LNCAP (cell line): Measurements from ENCODE around the gene ILF3.

Experiments
- CTCF ChIP-seq: fragments of 450-650 bp; IDR thresholded peaks from 2 replicates; pipeline ENCODE4 v1.5.1; 2017; ENCODE audit warnings: mild to moderate bottlenecking

ILF3 gene

DNA sequence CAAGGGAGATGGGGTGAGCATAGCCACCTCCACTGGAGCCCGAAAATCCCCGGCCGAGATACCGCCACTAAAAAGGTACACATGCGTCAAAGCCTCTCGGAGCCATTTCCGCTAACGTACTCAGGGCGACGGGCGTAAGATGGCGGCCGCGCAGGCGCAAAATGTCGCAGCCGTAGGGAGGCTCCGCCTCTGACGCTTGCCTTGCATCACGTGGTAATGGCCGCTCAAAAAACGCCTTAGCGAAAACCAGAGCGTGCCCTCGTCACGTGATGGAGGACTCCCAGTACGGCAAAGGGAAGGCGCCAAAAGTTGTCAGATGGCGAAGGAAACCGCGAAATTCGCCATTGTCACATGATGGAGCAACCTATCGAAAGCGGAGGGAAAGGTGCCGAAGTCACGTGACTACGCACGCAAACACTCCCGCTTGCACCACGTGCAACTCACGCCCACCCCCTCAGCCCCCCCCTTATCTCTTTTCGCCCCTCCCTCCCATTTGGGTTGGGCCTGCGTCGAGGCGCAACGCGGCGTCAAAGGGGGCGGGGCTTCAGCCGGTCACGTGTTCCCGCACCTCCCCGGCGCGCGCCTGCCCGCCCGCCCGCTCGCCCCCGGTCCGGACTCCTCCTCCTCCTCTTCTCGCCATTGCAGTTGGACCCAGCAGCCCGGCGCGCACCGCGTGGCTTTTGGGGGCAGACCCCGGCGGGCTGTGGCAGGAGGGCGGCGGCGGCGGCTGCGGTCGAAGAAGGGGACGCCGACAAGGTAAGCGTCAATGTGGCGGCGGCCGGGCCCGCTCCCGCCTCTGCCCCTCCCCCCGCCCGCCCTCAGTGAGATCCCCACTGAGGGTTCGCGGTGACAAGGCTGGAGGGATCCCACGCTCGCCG, at the start of gene ILF3:
Gene ILF3, plus strand, starts transcription at position 615 of the 878 bp plus-strand sequence. CDS start 16,260 bp downstream, outside the sequence.
- TF ChIP-seq CTCF: no peak

DNA sequence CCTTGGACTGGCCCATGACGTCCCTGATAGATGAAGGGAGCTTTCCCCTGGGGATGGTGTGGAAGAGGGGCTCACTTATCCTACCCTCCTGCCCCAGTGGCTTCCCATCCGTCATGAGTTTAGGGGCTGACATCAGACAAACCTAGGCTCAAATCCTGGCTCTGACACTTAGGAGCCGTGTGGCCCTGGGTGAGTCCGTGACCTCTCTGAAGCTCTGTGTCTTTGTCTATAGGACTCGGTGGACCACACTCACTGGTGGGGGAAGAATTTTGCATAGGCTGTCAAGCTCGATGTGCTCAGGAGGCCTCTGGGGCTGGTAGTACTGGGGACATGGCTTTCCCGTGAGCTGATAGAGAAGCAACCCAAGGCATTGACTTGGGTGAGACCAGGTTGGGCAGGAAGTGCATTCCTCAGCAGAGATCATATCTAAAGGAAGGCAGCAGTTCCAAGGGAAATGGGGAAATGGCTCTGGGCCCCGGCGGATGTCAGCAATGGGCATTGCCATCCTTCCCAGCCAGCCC, 49.6 kb upstream of the ILF3 start:
- TF ChIP-seq CTCF: no peak

DNA sequence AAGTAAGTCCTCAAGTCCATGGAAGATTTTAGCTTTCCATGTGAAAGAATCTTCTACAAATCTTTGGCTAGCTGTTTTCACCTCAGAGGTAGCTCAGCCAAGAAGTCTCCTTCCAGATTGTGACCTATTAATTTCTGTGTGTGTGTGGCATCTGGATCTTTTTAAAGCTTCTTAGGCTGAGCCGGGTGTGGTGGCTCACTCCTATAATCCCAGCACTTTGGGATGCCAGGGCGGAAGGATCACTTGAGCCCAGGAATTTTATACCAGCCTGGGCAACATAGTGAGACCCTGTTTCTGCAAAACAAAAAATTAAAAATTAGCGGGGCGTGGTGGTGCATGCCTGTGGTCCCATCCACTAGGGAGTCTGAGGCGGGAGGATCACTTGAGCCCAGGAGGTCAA, 42.2 kb upstream of the ILF3 start:
- TF ChIP-seq CTCF: no peak

GRCh38 chr19:10612499-10613119, 41.5 kb upstream of the ILF3 start:
- TF ChIP-seq CTCF: no peak

GRCh38 chr19:10615429-10616023, 38.6 kb upstream of the ILF3 start:
- TF ChIP-seq CTCF: no peak

DNA sequence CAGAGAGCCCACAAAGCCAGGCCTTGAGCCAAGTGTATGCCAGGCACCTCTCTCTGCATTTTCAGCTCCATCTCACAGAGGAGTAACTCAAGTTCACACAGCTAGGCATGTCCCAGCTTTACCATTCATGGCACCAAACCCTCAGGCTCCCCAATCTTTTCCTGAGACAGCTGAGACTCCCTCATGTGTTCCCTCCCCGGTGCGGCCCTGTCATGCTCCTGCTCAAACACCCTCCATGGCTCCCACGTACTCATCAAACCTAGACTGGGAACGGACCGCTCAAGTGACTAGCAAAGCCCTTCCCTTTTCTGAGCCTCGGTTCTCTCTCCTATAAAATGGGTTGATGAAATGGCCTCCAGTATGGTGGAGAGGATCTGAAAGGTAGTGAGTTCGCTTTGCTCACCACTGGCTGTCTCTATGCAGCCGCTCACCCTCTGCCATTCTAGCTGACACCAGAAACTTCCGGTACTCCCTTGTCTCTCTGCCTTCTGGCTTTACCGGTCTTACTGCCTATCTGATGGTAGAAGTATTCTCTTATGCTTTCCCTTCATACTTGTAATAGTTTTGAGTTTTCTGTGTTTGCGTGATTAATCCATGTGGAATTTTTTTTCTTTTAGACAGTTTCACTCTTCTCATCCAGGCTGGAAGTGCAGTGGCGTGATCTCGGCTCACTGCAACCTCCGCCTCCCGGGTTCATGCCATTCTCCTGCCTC, 36.6 kb upstream of the ILF3 start:
- TF ChIP-seq CTCF: no peak

- no peak for TF ChIP-seq CTCF
Observed at GRCh38 chr19:10618846-10619245, 35.3 kb upstream of the ILF3 start.
